Right atrium auricular region (tissue), 2 donors: ENCODE results near the gene LINGO4. TPM values are rescaled to one million over a fixed set of nuclear protein-coding genes. Genes with fewer than 3 reads are reported as not detected.

Source experiments
- DNase-seq: peaks from one replicate; pipeline ENCODE4 v3.0.0-alpha.2; 2019; ENCODE audit warnings: low spot score
- H3K27ac ChIP-seq, 2 donors: fragments of 200-600 bp; sonication (generic); 1 replicate in 1 of 2; 2 replicates in 1 of 2; pipeline ENCODE4 v1.5.1; 2016 to 2019
- H3K27me3 ChIP-seq, 2 donors: fragments of 200-600 bp; sonication (generic); one replicate each; pipeline versions ENCODE4 v1.5.1 to v1.6.0; 2017 to 2019
- H3K36me3 ChIP-seq: fragments of 200-600 bp; sonication (generic); one replicate; pipeline ENCODE4 v1.5.1; 2016
- H3K4me1 ChIP-seq, 2 donors: fragments of 200-600 bp; sonication (generic); one replicate each; pipeline versions ENCODE4 v1.5.1 to v1.6.0; 2017 to 2019
- H3K4me3 ChIP-seq, 2 donors: fragments of 200-600 bp; sonication (generic); 1 replicate in 1 of 2; 2 replicates in 1 of 2; pipeline ENCODE4 v1.5.1; 2017 to 2019; ENCODE audit warnings: mild to moderate bottlenecking in 1 of 2, moderate library complexity in 1 of 2
- H3K9me3 ChIP-seq, 2 donors: fragments of 200-600 bp; sonication (generic); one replicate each; pipeline ENCODE4 v1.5.1; 2019
- total RNA-seq, 2 donors: library from RNA; depleted of rRNA; stranded (reverse); fragments of >200 nt; gene quantifications; one replicate each; pipeline ENCODE4 v1.1.0, GENCODE V29; 2016
- TF ChIP-seq, protein P1 (sequence below), 2 donors: fragments of 200-600 bp; sonication (generic); IDR thresholded peaks; one replicate each; pipeline ENCODE4 v1.5.1; 2019; ENCODE audit warnings: antibody characterized with exemption in 2 of 2

LINGO4 gene
- total RNA-seq, 2 donors from 2014 or later: 0.20 to 0.33 TPM

DNA sequence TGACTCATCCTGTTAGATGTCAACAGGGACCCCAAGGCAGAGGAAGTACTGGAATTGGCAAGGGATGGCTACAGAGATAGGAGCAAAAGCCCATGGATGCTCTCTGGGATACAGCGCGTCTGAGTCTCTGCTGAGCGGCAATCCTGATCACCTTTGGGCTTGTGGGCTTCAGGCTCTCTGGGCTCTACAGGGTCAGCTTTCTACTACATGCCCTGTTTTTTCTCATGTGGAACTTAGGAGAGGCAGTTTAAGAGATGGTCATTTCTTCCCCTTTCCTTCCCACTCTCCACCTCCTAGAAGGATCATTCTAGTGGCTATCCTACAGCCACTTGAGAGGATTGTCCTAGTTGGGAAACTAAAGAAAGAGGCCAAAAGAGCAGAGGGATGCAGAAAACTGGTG, 1.3 kb downstream of the LINGO4 start:
- TF ChIP-seq, protein P1, sequence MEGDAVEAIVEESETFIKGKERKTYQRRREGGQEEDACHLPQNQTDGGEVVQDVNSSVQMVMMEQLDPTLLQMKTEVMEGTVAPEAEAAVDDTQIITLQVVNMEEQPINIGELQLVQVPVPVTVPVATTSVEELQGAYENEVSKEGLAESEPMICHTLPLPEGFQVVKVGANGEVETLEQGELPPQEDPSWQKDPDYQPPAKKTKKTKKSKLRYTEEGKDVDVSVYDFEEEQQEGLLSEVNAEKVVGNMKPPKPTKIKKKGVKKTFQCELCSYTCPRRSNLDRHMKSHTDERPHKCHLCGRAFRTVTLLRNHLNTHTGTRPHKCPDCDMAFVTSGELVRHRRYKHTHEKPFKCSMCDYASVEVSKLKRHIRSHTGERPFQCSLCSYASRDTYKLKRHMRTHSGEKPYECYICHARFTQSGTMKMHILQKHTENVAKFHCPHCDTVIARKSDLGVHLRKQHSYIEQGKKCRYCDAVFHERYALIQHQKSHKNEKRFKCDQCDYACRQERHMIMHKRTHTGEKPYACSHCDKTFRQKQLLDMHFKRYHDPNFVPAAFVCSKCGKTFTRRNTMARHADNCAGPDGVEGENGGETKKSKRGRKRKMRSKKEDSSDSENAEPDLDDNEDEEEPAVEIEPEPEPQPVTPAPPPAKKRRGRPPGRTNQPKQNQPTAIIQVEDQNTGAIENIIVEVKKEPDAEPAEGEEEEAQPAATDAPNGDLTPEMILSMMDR (IDR thresholded peaks at IDR 0.05): no peak
- H3K9me3 ChIP-seq: no peaks in the 10 kb centered on the region
- H3K36me3 ChIP-seq: no peaks in the 10 kb centered on the region
- H3K4me1 ChIP-seq: no peaks in the 10 kb centered on the region
- DNase-seq: no peak
- H3K27ac ChIP-seq: no peak overlapping the region
- no peaks in the 10 kb centered on the region for H3K27me3 ChIP-seq
- H3K4me3 ChIP-seq: no peak overlapping the region

DNA sequence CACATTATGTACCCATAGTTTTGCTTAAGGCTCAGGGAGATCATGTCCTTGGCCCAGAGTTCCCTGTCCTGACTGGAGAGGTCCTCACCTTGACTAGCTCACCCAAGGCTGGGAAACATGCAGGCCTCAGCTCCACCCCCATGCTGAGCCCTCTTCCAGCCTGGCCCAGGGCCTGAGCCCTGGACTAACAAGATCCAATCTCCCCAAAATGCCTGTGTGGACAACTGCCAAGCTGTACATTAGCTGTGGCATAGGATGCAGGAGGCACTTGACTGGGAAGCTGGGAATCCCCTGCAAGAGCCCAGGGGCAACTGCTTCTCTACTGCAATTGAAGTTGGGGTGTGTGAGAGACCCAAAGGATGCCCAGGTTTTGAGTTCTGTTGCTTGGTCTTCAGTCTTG, 2.1 kb downstream of the LINGO4 start:
- TF ChIP-seq, protein P1 (IDR thresholded peaks at IDR 0.05): no peak
- no peak overlapping the region for H3K27ac ChIP-seq
- H3K27me3 ChIP-seq: no peaks in the 10 kb centered on the region
- H3K4me3 ChIP-seq: no peak overlapping the region
- H3K9me3 ChIP-seq: no peaks in the 10 kb centered on the region
- H3K4me1 ChIP-seq: no peaks in the 10 kb centered on the region
- no peak for DNase-seq
- no peaks in the 10 kb centered on the region for H3K36me3 ChIP-seq

GRCh38 chr1:151802372-151802771, 2.8 kb downstream of the LINGO4 start:
- Histone ChIP-seq H3K27ac (no peak overlapping the region), H3K36me3 (no peaks in the 10 kb centered on the region), H3K9me3 (no peaks in the 10 kb centered on the region), H3K4me3 (no peak overlapping the region), H3K4me1 (no peaks in the 10 kb centered on the region), H3K27me3 (no peaks in the 10 kb centered on the region)
- TF ChIP-seq, protein P1 (IDR thresholded peaks at IDR 0.05): no peak
- no peak for DNase-seq

DNA sequence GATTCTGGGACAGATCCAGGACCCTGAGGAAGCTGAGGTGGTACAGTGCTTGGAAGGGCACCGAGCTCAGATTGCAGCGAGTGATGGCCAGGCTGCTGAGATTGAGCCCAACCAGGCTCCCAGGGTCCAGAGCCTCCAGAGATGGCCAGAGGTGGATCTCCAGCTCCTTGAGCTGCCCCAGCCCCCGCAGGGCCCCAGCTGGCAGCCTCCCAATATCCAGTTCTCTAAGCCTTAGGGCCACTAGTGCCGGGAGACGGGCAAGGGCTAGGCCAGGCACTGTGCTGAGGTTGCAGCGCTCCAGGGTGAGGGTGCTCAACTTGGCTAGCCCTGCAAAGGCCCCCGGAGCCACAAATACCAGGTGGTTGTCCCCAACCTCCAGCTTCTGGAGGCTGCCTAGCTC, 3.4 kb downstream of the LINGO4 start:
- Histone ChIP-seq H3K9me3 (no peaks in the 10 kb centered on the region), H3K4me1 (no peaks in the 10 kb centered on the region), H3K4me3 (no peak overlapping the region), H3K36me3 (no peaks in the 10 kb centered on the region), H3K27ac (no peak overlapping the region), H3K27me3 (no peaks in the 10 kb centered on the region)
- DNase-seq: no peak
- TF ChIP-seq, protein P1 (IDR thresholded peaks at IDR 0.05): no peak

DNA sequence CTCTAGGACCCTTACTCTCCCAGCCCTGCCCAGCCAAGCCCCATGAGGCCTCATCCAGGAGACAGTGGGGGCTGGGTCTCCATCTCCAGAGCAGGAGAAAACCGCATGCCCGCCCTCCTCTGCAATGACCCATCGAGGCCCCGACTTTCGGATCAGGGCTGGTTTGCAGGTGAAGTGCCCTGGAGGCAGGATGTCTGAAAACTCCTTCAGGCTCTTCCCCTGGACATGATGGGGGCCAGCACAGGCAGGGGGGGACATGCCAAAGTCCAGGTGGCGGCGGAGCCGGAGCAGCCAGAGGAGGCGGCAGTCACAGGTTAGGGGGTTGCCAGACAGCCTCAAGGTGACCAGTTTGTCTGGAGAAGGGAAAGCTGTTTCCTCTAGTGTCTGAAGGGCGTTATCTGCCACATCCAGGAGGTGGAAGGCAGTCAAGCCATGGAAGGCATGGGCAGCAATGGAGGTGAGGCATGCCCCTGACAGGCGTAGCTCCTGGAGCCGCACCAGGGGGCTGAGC, 3.9 kb downstream of the LINGO4 start:
- H3K36me3 ChIP-seq: no peaks in the 10 kb centered on the region
- H3K4me1 ChIP-seq: no peaks in the 10 kb centered on the region
- H3K9me3 ChIP-seq: no peaks in the 10 kb centered on the region
- TF ChIP-seq, protein P1 (IDR thresholded peaks at IDR 0.05): no peak
- H3K27me3 ChIP-seq: no peaks in the 10 kb centered on the region
- no peak overlapping the region for H3K4me3 ChIP-seq
- no peak overlapping the region for H3K27ac ChIP-seq
- no peak for DNase-seq

DNA sequence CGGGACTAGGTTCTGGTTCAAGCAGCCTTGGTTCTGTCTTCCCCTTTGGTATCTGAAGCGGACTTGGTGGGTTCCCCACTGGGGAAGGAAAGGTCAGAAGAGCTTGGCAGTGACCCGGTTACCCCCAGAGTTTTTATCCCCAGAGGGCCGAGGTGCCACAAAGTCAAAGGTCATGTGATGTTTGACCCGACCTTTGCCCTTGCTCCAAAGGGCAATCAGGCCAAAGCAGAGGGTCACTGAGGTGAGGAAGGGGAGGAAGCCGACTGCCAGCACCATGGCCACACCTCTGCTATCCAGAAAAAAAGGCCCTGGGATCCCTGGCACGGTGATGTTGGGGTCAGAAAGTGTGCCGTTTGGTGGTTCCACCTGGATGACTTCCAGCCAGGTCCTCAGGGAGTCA, 4.4 kb downstream of the LINGO4 start:
- H3K36me3 ChIP-seq: no peaks in the 10 kb centered on the region
- H3K4me3 ChIP-seq: no peak overlapping the region
- no peaks in the 10 kb centered on the region for H3K9me3 ChIP-seq
- no peak overlapping the region for H3K27ac ChIP-seq
- TF ChIP-seq, protein P1 (IDR thresholded peaks at IDR 0.05): no peak
- no peak for DNase-seq
- H3K4me1 ChIP-seq: no peaks in the 10 kb centered on the region
- H3K27me3 ChIP-seq: no peaks in the 10 kb centered on the region
